Tibial artery (tissue), 4 donors: ENCODE results near the gene ADAP2.
A peak's percentile ranks its signal among the peaks of the same experiment; 100 is the strongest.

Experiments used
- DNase-seq, 2 donors: peaks; one replicate each; pipeline ENCODE4 v3.0.0-alpha.2; 2019
- H3K27ac ChIP-seq, 2 donors: fragments of 200-600 bp; sonication (generic) in 1 of 2; 1 replicate in 1 of 2; 2 replicates in 1 of 2; pipeline ENCODE4 v1.5.1; 2018 to 2019; ENCODE audit warnings: mild to moderate bottlenecking in 1 of 2
- H3K27me3 ChIP-seq, 2 donors: fragments of 200-600 bp; sonication (generic) in 1 of 2; one replicate each; pipeline versions ENCODE4 v1.5.1 to v1.6.0; 2016 to 2019
- H3K36me3 ChIP-seq, 3 donors: fragments of 200-600 bp; sonication (generic) in 2 of 3; one replicate each; pipeline ENCODE4 v1.5.1; 2016 to 2019; ENCODE audit warnings: mild to moderate bottlenecking in 2 of 3
- H3K4me1 ChIP-seq, 4 donors: fragments of 200-600 bp; sonication (generic) in 2 of 4; 1 replicate in 3 of 4; 2 replicates in 1 of 4; pipeline ENCODE4 v1.5.1; 2016 to 2019
- H3K4me3 ChIP-seq, 2 donors: fragments of 200-600 bp; sonication (generic) in 1 of 2; 1 replicate in 1 of 2; 2 replicates in 1 of 2; pipeline ENCODE4 v1.5.1; 2018 to 2019; ENCODE audit warnings: mild to moderate bottlenecking in 2 of 2
- H3K9me3 ChIP-seq, 3 donors: fragments of 200-600 bp; sonication (generic) in 1 of 3; one replicate each; pipeline ENCODE4 v1.5.1; 2016 to 2019
- intact Hi-C: fragments of 100-400 bp; cut with DNase I; formaldehyde crosslinking; loops from one replicate; pipeline ENCODE4 v1.15.0; 2023; ENCODE audit warnings: low total_unique reads
- TF ChIP-seq, protein P1 (sequence below), 2 experiments: fragments of 200-600 bp in 1 of 2; fragments of 450-650 bp in 1 of 2; IDR thresholded peaks; one replicate each; pipeline ENCODE4 v1.5.1; 2017 to 2019; ENCODE audit warnings: antibody characterized with exemption in 2 of 2, mild to moderate bottlenecking in 1 of 2, moderate library complexity in 1 of 2

The ADAP2 gene

GRCh38 chr17:30917050-30917449 lies 4.7 kb upstream of the ADAP2 start:
- no peak overlapping the region for H3K4me3 ChIP-seq
- no peak for DNase-seq
- H3K27ac ChIP-seq, result no peak overlapping the region
- TF ChIP-seq, protein P1, sequence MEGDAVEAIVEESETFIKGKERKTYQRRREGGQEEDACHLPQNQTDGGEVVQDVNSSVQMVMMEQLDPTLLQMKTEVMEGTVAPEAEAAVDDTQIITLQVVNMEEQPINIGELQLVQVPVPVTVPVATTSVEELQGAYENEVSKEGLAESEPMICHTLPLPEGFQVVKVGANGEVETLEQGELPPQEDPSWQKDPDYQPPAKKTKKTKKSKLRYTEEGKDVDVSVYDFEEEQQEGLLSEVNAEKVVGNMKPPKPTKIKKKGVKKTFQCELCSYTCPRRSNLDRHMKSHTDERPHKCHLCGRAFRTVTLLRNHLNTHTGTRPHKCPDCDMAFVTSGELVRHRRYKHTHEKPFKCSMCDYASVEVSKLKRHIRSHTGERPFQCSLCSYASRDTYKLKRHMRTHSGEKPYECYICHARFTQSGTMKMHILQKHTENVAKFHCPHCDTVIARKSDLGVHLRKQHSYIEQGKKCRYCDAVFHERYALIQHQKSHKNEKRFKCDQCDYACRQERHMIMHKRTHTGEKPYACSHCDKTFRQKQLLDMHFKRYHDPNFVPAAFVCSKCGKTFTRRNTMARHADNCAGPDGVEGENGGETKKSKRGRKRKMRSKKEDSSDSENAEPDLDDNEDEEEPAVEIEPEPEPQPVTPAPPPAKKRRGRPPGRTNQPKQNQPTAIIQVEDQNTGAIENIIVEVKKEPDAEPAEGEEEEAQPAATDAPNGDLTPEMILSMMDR (IDR thresholded peaks at IDR 0.05), result no peak
- intact Hi-C loops, result no loop called here
- peaks cover 0 to 10% (median 5%) of the 10 kb centered on the region in 4 donors for H3K4me1 ChIP-seq
- H3K36me3 ChIP-seq, result no peaks in the 10 kb centered on the region
- peaks cover 5 to 14% of the 10 kb centered on the region in 2 donors for H3K27me3 ChIP-seq
- no peaks in the 10 kb centered on the region for H3K9me3 ChIP-seq

DNA sequence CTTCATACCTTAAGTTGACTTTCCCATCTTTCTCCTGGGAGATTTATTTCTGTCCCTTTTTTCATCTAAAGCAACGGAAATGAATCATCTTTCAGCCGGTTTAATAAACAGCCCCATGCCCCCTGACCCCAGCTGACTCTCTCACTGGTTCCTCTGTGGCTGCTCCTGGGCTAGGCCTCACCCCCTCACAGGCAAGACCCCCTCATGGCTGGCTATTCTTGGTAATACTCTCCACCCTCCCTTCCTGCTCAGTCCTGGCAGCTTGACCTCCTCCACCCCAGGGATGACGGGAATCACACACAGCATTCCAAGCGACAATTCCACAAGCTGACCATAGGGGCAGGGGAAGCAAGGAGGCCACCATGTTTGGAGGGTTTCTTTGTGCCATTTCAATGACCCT lies 1.5 kb upstream of the ADAP2 start:
- Histone ChIP-seq H3K36me3 (no peaks in the 10 kb centered on the region), H3K4me1 (peaks cover 0 to 19% (median 14%) of the 10 kb centered on the region in 4 donors), H3K9me3 (no peaks in the 10 kb centered on the region), H3K27ac (no peak overlapping the region), H3K4me3 (no peak overlapping the region), H3K27me3 (peaks cover 6 to 26% of the 10 kb centered on the region in 2 donors)
- TF ChIP-seq, protein P1 (IDR thresholded peaks at IDR 0.05), result no peak
- DNase-seq, result peak in 1 of 2 donors; percentile 31
- intact Hi-C loops, result no loop called here

DNA sequence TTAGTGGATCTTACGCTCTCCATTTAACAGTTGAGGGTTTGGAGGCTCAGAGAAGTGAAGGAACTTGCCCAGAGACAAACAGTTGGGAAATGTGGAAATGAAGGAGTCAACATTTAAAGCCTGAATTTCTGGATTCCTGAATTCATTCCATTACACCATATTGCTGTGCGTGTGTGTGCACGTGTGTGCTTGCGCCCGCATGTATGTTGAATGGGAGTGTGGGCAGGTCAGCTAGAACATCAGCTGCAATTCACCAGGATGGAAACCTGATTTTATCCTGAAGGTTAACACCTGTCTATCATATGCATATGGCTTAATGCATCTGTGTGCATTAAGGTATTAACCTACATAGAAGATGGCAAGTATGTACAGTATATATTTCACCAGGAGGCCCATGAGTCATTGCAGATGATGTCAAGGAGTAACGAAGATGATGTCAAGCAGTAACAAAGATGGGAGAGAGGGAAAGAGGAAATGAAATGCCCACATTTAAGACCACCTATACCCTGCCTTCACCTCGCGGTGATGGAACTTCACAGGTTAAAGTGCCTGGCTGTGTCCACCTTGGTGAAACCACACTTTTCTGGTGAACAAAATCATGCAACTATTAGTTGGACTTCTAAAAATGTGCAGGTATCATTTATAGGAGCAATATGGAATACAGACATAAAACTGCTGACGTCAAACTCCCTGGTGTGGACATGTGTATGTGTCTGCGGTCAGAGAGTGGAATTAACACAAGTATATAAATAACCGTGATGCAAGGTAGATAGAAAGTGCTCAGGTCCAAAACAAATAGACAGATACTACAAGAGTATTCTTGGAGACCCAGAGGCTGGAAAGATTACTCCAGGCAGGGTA lies 832 bp upstream of the ADAP2 start:
- TF ChIP-seq, protein P1 (IDR thresholded peaks at IDR 0.05), result no peak
- no peak overlapping the region for H3K27ac ChIP-seq
- H3K27me3 ChIP-seq, result peaks cover 6 to 30% of the 10 kb centered on the region in 2 donors

DNA sequence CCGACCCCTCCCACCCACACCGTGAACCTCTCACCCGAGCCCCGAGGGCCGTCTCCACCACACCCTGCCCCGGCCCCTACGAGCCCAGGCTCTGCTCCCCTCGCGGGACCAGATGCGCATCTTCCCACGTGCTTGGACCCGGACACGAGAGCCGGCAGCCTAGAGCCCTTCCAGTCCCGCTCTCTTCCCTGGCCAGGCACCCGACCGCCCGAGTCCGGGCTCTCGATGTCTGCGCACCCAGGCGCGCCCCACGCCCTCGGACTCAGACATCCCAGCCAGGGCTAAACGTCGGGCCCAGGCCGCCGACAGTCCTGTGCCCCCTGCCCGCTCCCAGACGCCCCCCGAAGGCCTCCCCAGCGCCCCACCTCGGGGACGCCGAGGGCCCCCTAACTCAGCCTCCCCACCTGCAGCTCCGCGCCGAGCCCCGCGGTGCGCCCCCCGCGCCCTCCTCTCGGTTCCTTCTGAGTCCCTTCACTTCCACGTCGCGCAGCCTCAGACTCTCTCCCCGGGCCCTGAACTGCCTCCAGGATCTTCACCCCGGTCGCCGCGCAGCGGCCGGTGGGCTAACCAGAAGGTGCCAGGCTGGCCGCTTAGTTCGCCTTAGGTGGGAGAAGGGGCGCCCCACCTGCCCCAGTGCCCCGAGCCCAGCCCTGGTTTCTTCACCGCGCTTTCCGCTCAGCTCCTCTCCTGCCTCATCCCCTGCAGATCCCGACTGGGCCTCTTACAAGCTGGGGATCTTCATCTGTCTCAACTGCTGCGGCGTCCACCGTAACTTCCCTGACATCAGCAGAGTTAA lies 688 bp downstream of the ADAP2 start:
- Histone ChIP-seq H3K9me3 (no peaks in the 10 kb centered on the region), H3K36me3 (no peaks in the 10 kb centered on the region), H3K27ac (peak overlapping the region in 1 of 2 donors; percentile 16), H3K27me3 (peaks cover 6 to 41% of the 10 kb centered on the region in 2 donors), H3K4me3 (peak overlapping the region; percentile 42 to 55), H3K4me1 (peaks cover 0 to 19% (median 14%) of the 10 kb centered on the region in 4 donors)
- TF ChIP-seq, protein P1 (IDR thresholded peaks at IDR 0.05), result no peak
- intact Hi-C loops, result no loop called here
- DNase-seq, result peak in 1 of 2 donors; percentile 66

More for the DNA sequence above, 832 bp upstream of the ADAP2 start:
- intact Hi-C loops, result no loop called here
- peak overlapping the region in 1 of 2 donors; percentile 55 for H3K4me3 ChIP-seq
- H3K4me1 ChIP-seq, result peaks cover 0 to 19% (median 14%) of the 10 kb centered on the region in 4 donors
- peak in 1 of 2 donors; percentile 1 for DNase-seq
- H3K9me3 ChIP-seq, result no peaks in the 10 kb centered on the region
- H3K36me3 ChIP-seq, result no peaks in the 10 kb centered on the region

DNA sequence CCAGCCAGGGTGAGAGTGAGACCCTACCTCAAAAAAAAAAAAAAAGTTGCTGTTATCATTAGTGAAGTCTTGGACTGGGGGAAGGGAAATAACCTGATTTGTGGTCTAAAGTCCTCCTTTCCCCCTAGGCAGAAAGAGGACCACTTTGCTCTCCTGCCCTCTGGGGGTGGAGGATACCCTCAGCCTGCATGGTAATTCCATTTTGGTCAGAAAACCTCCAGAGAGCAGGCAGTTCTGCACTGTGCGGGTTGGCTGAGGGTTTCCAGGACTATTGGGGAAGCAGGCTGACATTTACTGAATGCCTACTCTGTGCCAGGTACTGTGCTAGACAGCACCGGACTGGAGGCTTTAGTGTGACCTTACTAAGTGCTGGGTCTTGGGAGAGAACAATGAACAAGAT lies 2.6 kb downstream of the ADAP2 start:
- peak in 1 of 2 donors; percentile 20 for DNase-seq
- TF ChIP-seq, protein P1 (IDR thresholded peaks at IDR 0.05), result no peak
- no peak overlapping the region for H3K27ac ChIP-seq
- H3K27me3 ChIP-seq, result peaks cover 6 to 41% of the 10 kb centered on the region in 2 donors
- H3K9me3 ChIP-seq, result no peaks in the 10 kb centered on the region
- H3K36me3 ChIP-seq, result no peaks in the 10 kb centered on the region
- intact Hi-C loops, result no loop called here
- H3K4me1 ChIP-seq, result peaks cover 0 to 19% (median 14%) of the 10 kb centered on the region in 4 donors
- no peak overlapping the region for H3K4me3 ChIP-seq
